ENCODE results near the gene LTBP1. TPM values are rescaled to one million over a fixed set of nuclear protein-coding genes. Genes with fewer than 3 reads are reported as not detected.

LTBP1 gene
- total and polyA plus RNA-seq, 2 experiments from 2014 or later, result 15.7 to 49.8 TPM

DNA sequence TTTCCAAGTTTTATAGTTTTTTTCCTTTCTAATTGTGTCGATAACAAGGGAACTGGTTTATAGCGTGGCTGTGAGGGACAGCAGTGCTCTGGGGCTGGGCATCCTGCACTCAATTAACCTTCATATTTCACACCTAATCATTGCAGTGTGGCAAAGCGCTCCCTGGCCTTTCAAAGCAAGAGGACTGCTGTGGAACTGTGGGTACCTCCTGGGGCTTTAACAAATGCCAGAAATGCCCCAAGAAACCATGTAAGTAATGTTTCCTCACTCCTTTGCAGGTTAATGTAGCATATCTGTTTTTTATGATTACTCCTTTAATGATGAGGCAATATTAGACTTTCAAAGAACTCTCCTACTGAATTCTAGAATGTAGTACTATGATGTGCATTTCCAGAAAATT is 270.7 kb downstream of the LTBP1 start:
- Histone ChIP-seq H3K4me1 (ENCODE audit: insufficient read depth) (peaks cover 14% of the 10 kb centered on the region; the same call in 1 of the 2 replicates), H2AFZ (no peak overlapping the region), H3K4me3 (no peak overlapping the region), H3K36me3 (ENCODE audit: insufficient read depth) (no peaks in the 10 kb centered on the region), H4K20me1 (replicated peaks; ENCODE audit: insufficient read depth) (no peaks in the 10 kb centered on the region), H3K27me3 (ENCODE audit: insufficient read depth) (no peaks in the 10 kb centered on the region), H3K4me2 (no peak overlapping the region), H3K9me2 (ENCODE audit: insufficient read depth) (no peaks in the 10 kb centered on the region), H3F3A (replicated peaks; ENCODE audit: low read depth) (no peaks in the 10 kb centered on the region), H3K27ac (ENCODE audit: low read depth) (no peak overlapping the region), H3K79me2 (replicated peaks; ENCODE audit: insufficient read depth) (no peaks in the 10 kb centered on the region)
- no peak overlapping the region for H3K4me3 Mint-ChIP-seq
- no peaks in the 10 kb centered on the region for H3K27me3 Mint-ChIP-seq (ENCODE audit: insufficient read depth, low read depth, poor library complexity)
- DNase-seq (ENCODE audit: low spot score), result no peak
- no peak for ATAC-seq
- no peaks in the 10 kb centered on the region for H3K36me3 Mint-ChIP-seq (ENCODE audit: low read depth)
- peaks cover 19% of the 10 kb centered on the region for H3K4me1 Mint-ChIP-seq
- TF ChIP-seq STAT1 (IDR thresholded peaks at IDR 0.05; ENCODE audit: unreplicated experiment) (no peak), POLR2AphosphoS5 (IDR thresholded peaks at IDR 0.05; ENCODE audit: low read depth) (no peak), EZH2 (IDR thresholded peaks at IDR 0.05; ENCODE audit: low read depth, unreplicated experiment) (no peak), NANOG (IDR thresholded peaks at IDR 0.05; ENCODE audit: borderline replicate concordance) (no peak), CREB1 (CRISPR knock-in tag; IDR thresholded peaks at IDR 0.05; ENCODE audit: low read depth) (no peak), JUNB (IDR thresholded peaks at IDR 0.05; ENCODE audit: unreplicated experiment) (no peak), EZH2phosphoT487 (IDR thresholded peaks at IDR 0.05; ENCODE audit: unreplicated experiment) (no peak), ZNF114 (CRISPR knock-in tag; IDR thresholded peaks at IDR 0.05) (no peak), ZNF331 (CRISPR knock-in tag; IDR thresholded peaks at IDR 0.05; ENCODE audit: low read depth) (no peak)
- TF ChIP-seq, protein P1, sequence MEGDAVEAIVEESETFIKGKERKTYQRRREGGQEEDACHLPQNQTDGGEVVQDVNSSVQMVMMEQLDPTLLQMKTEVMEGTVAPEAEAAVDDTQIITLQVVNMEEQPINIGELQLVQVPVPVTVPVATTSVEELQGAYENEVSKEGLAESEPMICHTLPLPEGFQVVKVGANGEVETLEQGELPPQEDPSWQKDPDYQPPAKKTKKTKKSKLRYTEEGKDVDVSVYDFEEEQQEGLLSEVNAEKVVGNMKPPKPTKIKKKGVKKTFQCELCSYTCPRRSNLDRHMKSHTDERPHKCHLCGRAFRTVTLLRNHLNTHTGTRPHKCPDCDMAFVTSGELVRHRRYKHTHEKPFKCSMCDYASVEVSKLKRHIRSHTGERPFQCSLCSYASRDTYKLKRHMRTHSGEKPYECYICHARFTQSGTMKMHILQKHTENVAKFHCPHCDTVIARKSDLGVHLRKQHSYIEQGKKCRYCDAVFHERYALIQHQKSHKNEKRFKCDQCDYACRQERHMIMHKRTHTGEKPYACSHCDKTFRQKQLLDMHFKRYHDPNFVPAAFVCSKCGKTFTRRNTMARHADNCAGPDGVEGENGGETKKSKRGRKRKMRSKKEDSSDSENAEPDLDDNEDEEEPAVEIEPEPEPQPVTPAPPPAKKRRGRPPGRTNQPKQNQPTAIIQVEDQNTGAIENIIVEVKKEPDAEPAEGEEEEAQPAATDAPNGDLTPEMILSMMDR (conservative IDR thresholded peaks at IDR 0.05; ENCODE audit: low read depth in 2 of 2), result no peak
- TF ChIP-seq, protein P2, sequence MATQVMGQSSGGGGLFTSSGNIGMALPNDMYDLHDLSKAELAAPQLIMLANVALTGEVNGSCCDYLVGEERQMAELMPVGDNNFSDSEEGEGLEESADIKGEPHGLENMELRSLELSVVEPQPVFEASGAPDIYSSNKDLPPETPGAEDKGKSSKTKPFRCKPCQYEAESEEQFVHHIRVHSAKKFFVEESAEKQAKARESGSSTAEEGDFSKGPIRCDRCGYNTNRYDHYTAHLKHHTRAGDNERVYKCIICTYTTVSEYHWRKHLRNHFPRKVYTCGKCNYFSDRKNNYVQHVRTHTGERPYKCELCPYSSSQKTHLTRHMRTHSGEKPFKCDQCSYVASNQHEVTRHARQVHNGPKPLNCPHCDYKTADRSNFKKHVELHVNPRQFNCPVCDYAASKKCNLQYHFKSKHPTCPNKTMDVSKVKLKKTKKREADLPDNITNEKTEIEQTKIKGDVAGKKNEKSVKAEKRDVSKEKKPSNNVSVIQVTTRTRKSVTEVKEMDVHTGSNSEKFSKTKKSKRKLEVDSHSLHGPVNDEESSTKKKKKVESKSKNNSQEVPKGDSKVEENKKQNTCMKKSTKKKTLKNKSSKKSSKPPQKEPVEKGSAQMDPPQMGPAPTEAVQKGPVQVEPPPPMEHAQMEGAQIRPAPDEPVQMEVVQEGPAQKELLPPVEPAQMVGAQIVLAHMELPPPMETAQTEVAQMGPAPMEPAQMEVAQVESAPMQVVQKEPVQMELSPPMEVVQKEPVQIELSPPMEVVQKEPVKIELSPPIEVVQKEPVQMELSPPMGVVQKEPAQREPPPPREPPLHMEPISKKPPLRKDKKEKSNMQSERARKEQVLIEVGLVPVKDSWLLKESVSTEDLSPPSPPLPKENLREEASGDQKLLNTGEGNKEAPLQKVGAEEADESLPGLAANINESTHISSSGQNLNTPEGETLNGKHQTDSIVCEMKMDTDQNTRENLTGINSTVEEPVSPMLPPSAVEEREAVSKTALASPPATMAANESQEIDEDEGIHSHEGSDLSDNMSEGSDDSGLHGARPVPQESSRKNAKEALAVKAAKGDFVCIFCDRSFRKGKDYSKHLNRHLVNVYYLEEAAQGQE (IDR thresholded peaks at IDR 0.05; ENCODE audit: unreplicated experiment), result no peak
- TF ChIP-seq, protein P3, sequence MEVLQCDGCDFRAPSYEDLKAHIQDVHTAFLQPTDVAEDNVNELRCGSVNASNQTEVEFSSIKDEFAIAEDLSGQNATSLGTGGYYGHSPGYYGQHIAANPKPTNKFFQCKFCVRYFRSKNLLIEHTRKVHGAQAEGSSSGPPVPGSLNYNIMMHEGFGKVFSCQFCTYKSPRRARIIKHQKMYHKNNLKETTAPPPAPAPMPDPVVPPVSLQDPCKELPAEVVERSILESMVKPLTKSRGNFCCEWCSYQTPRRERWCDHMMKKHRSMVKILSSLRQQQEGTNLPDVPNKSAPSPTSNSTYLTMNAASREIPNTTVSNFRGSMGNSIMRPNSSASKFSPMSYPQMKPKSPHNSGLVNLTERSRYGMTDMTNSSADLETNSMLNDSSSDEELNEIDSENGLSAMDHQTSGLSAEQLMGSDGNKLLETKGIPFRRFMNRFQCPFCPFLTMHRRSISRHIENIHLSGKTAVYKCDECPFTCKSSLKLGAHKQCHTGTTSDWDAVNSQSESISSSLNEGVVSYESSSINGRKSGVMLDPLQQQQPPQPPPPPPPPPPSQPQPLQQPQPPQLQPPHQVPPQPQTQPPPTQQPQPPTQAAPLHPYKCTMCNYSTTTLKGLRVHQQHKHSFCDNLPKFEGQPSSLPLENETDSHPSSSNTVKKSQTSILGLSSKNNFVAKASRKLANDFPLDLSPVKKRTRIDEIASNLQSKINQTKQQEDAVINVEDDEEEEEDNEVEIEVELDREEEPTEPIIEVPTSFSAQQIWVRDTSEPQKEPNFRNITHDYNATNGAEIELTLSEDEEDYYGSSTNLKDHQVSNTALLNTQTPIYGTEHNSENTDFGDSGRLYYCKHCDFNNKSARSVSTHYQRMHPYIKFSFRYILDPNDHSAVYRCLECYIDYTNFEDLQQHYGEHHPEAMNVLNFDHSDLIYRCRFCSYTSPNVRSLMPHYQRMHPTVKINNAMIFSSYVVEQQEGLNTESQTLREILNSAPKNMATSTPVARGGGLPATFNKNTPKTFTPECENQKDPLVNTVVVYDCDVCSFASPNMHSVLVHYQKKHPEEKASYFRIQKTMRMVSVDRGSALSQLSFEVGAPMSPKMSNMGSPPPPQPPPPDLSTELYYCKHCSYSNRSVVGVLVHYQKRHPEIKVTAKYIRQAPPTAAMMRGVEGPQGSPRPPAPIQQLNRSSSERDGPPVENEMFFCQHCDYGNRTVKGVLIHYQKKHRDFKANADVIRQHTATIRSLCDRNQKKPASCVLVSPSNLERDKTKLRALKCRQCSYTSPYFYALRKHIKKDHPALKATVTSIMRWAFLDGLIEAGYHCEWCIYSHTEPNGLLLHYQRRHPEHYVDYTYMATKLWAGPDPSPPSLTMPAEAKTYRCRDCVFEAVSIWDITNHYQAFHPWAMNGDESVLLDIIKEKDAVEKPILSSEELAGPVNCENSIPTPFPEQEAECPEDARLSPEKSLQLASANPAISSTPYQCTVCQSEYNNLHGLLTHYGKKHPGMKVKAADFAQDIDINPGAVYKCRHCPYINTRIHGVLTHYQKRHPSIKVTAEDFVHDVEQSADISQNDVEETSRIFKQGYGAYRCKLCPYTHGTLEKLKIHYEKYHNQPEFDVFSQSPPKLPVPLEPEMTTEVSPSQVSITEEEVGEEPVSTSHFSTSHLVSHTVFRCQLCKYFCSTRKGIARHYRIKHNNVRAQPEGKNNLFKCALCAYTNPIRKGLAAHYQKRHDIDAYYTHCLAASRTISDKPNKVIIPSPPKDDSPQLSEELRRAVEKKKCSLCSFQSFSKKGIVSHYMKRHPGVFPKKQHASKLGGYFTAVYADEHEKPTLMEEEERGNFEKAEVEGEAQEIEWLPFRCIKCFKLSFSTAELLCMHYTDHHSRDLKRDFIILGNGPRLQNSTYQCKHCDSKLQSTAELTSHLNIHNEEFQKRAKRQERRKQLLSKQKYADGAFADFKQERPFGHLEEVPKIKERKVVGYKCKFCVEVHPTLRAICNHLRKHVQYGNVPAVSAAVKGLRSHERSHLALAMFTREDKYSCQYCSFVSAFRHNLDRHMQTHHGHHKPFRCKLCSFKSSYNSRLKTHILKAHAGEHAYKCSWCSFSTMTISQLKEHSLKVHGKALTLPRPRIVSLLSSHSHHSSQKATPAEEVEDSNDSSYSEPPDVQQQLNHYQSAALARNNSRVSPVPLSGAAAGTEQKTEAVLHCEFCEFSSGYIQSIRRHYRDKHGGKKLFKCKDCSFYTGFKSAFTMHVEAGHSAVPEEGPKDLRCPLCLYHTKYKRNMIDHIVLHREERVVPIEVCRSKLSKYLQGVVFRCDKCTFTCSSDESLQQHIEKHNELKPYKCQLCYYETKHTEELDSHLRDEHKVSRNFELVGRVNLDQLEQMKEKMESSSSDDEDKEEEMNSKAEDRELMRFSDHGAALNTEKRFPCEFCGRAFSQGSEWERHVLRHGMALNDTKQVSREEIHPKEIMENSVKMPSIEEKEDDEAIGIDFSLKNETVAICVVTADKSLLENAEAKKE (CRISPR knock-in tag; IDR thresholded peaks at IDR 0.05), result no peak
- TF ChIP-seq, protein P4, sequence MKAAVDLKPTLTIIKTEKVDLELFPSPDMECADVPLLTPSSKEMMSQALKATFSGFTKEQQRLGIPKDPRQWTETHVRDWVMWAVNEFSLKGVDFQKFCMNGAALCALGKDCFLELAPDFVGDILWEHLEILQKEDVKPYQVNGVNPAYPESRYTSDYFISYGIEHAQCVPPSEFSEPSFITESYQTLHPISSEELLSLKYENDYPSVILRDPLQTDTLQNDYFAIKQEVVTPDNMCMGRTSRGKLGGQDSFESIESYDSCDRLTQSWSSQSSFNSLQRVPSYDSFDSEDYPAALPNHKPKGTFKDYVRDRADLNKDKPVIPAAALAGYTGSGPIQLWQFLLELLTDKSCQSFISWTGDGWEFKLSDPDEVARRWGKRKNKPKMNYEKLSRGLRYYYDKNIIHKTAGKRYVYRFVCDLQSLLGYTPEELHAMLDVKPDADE (IDR thresholded peaks at IDR 0.05), result no peak
- H3K9me3 Mint-ChIP-seq, result no peaks in the 10 kb centered on the region
- H3K27ac Mint-ChIP-seq, result no peak overlapping the region

Data from GM23338 (cell line).